GM19372 (cell line): ENCODE data around the gene KLRC3.
"Not testable (repeated sequence)": the region's sequence is repeated elsewhere in the genome, so short reads cannot be mapped to it uniquely, and the experiment has no call there.

ENCODE experiments used
- ATAC-seq: cut with Tn5 transposase; IDR thresholded peaks from one replicate; pipeline ENCODE4 v1.9.1; 2021; ENCODE audit warnings: mild to moderate bottlenecking, low read depth, moderate library complexity; ENCODE audit not compliant: unreplicated experiment

KLRC3 gene

DNA sequence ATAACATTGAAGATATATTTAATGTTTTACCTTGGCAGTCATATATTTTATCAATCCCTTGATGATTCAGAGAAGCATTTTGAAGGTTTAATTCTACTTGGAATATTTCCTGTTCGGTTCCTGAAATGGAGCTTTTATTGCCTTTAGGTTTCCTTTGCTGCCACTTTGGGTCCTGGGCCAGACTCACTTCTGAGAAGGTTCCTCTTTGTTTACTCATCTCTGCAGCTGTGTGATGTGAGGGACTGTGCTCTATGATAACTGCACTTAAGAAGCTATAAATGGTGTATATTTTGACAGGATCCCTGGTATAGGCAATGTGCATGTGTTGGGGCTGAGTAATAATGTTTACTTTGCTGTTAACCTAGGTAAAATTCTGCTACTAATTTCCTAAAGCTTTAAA, at the start of gene KLRC3:
Gene KLRC3, minus strand, starts transcription at position 262 of the 400 bp plus-strand sequence. Its CDS starts 45 bp downstream, at position 217.
- not testable (repeated sequence) for ATAC-seq

DNA sequence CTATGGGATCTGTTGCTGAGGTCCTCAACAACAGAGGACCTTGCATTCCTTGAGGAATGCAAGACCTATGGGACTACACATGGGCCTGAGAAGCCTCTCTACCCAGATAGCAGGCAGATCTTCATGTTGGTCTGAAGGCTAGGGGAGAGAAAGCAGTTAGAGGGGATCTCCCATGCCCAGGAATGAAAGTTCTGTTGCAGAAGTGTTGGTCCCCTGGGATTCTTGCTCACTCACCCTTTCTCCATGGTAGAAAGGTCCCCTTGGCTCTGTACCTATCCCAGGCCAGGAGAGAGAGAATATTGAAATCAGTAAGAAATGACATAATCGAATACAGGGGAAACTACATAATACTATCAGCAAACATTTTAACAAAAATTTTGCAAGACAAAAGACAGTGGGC, 49.3 kb upstream of the KLRC3 start:
- ATAC-seq, result no peak

DNA sequence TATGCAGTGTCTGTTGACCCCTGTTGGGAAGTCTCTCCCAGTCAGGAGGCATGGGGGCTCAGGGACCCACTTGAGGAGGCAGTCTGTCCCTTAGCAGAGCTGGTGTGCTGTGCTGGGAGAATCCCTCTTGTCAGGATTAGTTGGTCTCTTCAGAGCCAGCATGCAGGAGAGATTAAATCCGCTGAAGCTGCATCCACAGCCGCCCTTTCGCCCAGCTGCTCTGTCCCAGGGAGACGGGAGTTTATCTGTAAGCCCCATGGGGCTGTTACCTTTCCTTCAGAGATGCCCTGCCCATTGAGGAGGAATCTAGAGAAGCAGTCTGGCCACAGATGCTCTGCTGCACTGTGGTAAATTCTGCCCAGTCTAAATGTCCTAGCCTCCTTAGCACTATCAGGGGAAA, 45.9 kb upstream of the KLRC3 start:
- ATAC-seq, result no peak

DNA sequence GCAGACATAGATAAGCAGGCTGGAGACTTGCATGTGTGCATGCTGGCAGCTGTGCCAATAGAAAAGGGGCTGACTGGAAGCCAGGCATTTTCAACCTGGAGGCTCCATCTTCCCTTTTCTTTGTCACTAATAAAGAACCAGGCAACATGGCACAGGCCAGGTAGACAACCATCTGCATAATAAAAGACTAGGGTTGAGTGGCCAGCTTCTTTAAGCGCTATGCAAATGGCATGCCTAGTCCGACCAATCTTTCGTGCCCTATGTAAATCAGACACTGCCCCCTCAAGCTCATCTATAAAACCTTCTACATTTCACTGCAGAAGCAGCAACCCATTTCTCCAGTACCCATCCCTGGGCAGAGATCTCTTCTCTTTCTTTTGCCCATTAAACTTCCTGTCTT, 37.4 kb upstream of the KLRC3 start:
- no peak for ATAC-seq

DNA sequence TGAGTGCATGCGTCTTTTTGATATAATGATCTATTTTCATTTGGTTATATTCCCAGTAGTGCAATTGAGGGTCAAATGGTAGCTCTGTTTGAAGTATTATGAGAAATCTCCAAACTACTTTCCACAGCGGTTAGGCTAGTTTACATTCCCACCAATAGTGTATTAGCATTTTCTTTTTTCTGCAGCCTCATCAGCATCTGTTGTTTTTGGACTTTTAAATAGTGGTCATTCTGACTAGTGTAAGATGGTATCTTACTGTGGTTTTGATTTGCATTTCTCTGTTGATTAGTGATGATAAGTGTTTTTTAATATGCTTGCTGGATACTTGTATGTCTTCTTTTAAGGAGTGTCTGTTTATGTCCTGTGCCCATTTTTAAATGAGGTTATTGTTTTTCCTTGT, 36.5 kb upstream of the KLRC3 start:
- ATAC-seq, result no peak

DNA sequence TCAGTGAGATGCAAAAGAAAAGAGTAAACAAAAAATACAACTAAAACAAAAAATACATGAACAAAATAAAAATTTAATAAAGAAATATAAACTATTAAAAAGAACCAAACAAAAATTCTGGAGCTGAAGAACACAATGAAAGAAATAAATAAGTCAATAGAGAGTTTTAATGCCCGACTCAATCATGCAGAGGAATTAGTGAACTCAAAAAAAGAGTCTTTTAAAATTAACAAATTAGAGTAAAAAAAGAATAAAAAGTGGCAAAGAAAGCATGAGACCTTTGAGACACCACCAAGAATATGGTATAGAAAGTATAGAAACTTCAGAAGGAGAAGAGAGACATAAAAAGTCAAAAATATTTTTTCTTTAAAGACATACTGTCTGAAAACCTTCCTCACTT, 35.4 kb upstream of the KLRC3 start:
- ATAC-seq, result no peak

DNA sequence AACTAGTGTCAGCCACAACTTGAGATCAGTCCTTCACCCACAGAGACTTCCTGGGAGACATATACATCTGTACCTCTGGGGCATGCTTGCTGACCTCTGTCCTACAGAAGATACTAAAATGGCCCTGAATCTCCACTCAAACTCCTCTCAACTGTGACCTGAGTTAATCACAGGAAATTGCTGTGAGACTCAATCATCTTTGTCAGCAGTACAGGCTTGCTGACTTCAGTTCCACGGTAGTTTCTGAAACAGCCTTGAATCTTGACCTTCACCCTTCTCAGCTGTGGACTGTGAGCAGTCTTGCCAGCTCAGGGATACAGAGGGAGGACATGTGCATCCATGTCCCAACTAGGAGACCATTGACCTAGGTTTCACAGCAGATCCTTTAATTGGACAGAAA, 34.1 kb upstream of the KLRC3 start:
- no peak for ATAC-seq

DNA sequence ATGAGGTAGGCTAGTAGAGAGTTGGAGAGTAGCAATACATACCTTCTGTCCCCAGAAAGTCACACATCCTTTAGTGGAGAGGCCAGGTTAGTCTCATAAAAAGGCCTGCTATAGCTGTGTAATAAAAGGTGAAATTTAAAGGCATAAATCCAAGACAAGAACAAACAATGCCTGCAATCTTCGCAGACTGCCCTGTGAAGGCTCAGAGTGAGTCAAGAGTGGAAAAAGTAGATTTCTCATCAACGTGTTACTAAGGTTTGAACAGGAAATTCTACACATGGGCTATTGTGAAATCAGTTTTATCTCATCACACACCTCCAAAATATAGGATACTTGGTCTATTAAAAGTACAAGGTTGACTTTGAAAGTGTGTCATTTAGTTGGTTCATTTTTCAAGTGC, 32.8 kb upstream of the KLRC3 start, which contains the start of gene KLRC1:
Gene KLRC1, minus strand, starts transcription at position 222 of the 400 bp plus-strand sequence. CDS start 2,221 bp downstream, outside the sequence.
- no peak for ATAC-seq

DNA sequence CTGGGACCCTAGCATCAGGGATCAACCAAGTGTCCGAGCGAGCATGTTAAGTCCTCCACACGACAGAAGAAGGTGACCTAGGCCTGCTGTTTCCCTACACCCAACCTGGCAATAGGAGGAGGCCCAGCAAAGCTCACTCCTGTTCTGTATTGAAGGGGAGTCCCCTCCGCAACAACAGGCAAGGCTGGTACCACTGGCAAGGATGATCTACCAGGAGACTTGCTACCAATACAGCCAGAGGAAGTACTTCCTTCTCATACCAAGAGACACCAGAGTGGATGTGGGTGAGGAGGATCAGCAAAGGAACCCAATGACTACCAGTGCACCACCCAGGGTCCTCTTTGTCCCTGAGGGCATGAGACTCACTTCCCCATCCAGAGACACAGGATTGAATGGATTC, 27.8 kb upstream of the KLRC3 start:
- no peak for ATAC-seq

DNA sequence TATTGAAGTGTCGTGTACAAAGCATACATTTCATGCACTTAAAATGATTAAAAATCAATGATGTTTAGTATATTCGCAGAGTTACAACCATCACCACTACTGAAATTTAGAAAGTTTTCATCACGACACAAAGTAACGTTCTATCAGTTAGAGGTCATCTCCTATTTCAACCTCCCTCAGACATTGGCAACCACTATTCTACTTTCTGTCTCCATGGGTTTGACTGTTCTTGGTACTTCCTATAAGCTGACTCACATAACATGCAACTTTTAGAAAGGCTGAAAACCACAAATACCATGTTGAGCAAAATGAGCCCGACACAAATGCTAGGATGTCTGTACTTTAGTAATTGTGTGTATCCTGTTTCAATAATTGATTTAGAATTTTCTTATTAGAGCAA, 25.7 kb upstream of the KLRC3 start:
- ATAC-seq, result not testable (repeated sequence)

DNA sequence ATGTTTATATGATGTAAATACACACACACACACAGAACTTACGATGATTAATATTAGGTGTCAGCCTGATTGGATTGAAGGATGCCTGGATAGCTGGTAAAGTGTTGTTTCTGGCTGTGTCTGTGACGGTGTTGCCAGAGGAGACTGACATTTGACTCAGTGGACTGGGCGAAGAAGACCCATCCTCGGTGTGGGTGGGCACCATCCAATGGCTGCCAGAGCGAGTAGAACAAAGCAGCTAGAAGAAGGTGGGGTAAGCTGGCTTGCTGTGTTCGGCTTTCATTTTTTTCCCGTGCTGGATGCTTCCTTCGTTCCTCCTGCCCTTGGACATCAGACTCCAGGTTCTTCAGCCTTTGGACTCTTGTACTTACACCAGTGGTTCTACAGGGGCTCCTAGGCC, 20.7 kb upstream of the KLRC3 start:
- ATAC-seq, result not testable (repeated sequence)

DNA sequence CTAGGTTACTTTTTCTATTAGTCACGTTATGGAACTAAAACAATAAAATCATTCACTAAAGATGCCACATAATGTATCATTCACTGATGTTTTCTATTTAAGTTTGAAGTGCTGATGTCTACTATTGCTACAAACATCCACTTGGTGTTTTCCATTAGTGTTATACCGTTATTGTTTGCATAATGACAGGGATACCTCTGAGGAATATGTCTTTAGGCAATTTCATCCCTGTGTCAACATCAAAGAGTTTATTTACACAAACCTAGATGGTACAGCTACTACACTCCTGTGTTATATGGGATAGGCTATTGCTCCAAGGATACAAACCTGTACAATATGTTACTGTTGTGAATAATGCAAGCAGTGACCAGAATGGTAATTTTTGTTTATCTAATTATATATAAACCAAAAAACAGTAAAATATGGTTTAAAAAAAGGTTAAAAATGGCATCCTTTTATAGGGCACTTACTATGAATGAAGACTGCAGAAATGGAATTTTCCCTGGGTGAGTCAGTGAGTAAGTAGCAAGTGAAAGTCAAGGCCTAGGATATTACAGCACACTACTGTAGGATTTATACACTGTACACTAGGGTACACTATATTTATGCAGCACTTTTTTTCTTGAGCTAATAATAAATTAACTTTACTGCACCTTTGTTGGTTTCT, 19.3 kb upstream of the KLRC3 start:
- not testable (repeated sequence) for ATAC-seq

DNA sequence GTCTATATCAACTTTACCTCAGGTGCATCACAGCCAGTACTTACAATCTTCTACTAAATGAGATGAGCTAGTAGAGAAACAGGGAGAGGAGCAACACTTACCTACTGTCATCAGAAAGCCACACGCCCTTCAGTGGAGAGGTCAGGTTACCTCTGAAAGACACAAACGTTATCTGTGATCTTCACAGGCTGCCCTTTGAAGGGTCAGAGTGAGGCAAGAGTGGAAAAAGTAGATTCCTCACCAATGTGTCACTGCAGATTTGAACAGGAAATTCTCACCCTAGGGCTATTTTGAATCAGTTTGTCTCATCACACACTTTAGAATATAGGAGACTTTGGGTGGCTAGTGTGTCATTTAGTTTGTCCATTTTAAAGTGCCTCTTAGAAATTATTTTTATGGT, 17.2 kb upstream of the KLRC3 start:
- ATAC-seq, result not testable (repeated sequence)

DNA sequence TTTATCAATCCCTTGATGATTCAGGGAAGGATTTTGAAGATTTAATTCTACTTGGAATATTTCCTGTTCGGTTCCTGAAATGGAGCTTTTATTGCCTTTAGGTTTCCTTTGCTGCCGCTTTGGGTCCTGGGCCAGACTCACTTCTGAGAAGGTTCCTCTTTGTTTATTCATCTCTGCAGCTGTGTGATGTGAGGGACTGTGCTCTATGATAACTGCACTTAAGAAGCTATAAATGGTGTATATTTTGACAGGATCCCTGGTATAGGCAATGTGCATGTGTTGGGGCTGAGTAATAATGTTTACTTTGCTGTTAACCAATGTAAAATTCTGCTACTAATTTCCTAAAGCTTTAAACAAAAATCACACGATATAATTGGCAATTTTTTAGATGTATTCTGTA, 15.4 kb upstream of the KLRC3 start, which contains the start of gene KLRC2:
Gene KLRC2, minus strand, starts transcription at position 195 of the 400 bp plus-strand sequence. Its CDS starts 24 bp downstream, at position 171.
- not testable (repeated sequence) for ATAC-seq

DNA sequence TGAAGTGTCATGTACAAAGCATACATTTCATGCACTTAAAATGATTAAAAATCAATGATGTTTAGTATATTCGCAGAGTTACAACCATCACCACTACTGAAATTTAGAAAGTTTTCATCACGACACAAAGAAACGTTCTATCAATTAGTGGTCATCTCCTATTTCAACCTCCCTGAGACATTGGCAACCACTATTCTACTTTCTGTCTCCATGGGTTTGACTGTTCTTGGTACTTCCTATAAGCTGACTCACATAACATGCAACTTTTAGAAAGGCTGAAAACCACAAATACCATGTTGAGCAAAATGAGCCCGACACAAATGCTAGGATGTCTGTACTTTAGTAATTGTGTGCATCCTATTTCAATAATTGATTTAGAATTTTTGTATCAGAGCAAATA, 10.2 kb upstream of the KLRC3 start:
- ATAC-seq, result not testable (repeated sequence)

DNA sequence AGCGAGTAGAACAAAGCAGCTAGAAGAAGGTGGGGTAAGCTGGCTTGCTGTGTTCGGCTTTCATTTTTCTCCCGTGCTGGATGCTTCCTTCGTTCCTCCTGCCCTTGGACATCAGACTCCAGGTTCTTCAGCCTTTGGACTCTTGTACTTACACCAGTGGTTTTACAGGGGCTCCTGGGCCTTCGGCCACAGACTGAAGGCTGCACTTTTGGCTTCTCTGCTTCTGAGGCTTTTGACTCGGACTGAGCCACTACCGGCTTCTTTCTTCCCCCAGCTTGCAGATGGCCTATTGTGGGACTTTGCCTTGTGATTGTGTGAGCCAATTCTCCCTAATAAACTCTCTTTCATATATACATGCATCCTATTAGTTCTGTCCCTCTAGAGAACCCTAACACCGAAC, 5.5 kb upstream of the KLRC3 start:
- not testable (repeated sequence) for ATAC-seq

DNA sequence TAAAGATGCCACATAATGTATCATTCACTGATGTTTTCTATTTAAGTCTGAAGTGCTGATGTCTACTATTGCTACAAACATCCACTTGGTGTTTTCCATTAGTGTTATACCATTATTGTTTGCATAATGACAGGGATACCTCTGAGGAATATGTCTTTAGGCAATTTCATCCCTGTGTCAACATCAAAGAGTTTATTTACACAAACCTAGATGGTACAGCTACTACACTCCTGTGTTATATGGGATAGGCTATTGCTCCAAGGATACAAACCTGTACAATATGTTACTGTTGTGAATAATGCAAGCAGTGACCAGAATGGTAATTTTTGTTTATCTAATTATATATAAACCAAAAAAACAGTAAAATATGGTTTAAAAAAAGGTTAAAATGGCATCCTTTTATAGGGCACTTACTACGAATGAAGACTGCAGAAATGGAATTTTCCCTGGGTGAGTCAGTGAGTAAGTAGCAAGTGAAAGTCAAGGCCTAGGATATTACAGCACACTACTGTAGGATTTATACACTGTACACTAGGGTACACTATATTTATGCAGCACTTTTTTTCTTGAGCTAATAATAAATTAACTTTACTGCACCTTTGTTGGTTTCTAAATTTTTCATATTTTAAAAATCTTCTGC, 4.0 kb upstream of the KLRC3 start:
- ATAC-seq, result not testable (repeated sequence)

DNA sequence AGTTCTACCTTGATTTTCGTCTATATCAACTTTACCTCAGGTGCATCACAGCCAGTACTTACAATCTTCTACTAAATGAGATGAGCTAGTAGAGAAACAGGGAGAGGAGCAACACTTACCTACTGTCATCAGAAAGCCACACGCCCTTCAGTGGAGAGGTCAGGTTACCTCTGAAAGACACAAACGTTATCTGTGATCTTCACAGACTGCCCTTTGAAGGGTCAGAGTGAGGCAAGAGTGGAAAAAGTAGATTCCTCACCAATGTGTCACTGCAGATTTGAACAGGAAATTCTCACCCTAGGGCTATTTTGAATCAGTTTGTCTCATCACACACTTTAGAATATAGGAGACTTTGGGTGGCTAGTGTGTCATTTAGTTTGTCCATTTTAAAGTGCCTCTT, 1.8 kb upstream of the KLRC3 start:
- not testable (repeated sequence) for ATAC-seq

DNA sequence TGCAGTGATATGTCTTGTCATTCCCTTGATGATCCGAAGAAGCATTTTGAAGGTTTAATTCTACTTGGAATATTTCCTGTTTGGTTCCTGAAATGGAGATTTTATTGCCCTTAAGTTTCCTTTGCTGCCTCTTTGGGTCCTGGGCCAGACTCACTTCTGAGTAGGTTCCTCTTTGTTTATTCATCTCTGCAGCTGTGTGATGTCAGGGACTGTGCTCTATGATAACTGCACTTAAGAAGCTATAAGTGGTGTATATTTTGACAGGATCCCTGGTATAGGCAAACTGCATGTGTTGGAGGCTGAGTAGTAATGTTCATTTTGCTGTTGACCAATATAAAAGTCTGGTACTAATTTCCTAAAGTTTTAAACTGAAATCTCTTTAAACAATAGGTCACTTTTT, 11.0 kb downstream of the KLRC3 start, which contains the start of gene KLRC4:
Gene KLRC4, minus strand, starts transcription at position 366 of the 400 bp plus-strand sequence. Its CDS starts 182 bp downstream, at position 184.
- ATAC-seq, result no peak

DNA sequence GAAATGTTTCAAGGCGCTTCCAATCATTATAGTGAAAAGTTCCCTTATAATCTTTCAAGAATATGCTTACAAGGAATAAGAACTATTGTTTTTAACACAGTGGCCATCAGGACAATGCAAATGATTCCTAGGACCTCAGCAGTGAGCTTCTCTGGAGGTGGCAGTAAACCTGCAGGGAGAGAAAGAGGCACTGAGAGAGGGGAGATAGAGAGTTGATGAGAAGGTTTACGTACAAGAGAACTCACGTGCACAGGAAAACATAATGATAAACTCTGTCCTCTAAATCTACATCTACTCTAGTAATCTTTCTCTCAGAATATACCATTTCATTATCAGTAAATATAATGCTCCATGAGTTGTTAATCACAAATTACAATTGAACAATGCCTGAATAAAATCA, 11.6 kb downstream of the KLRC3 start:
- ATAC-seq, result no peak

DNA sequence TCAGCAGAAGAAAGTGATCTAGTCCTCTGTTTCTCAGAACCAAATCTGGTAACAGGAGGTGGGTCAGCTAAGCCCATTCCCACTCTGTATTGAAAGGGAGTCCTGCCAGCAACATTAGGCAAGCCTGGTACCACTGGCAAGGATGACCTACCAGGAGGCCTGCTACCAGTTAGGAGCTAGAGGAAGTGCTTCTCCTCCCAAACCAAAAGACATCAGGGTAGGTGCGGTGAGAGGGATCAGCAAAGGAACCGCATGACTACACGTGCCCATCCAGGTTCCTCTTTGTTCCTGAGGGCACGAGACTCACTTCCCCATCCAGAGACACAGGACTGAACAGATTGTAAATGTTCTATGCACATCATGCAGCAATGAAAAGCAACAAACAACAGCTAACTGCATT, 13.7 kb downstream of the KLRC3 start:
- ATAC-seq, result no peak

DNA sequence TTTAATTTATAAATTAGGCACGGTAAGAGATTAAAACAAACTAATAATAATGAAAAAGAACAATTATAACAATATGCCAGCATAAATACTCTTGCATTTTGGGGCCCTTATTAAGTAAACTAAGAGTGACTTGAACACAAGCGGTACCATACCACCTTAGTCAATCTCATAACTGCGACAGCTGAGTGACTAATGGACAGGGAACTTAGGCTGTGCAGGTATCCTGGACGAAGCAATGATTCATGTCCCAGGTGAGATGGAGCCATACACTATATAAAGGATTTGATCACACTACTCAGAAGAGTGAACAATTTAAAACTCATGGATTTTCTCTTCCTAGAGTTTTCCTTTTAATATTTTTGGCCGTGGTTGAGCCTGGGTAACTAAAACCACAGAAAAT, 15.1 kb downstream of the KLRC3 start:
- no peak for ATAC-seq
